Measurements from ENCODE around the gene GMFB.
"Not testable (repeated sequence)": the region's sequence is repeated elsewhere in the genome, so short reads cannot be mapped to it uniquely, and the experiment has no call there.

GMFB gene

GRCh38 chr14:54458536-54458935, 30.2 kb downstream of the GMFB start:
- H3K36me3 ChIP-seq (ENCODE audit: control insufficient read depth in 1 of 2, insufficient read depth in 2 of 2, low read length in 2 of 2); H3K4me3 ChIP-seq (ENCODE audit: low read depth in 1 of 2, low read length in 2 of 2); H3K4me1 ChIP-seq (ENCODE audit: control insufficient read depth in 1 of 2, insufficient read depth in 2 of 2, low read length in 2 of 2); H3K27me3 ChIP-seq (ENCODE audit: low read depth, low read length); H3K27ac ChIP-seq (ENCODE audit: low read length); H3K9me3 ChIP-seq (ENCODE audit: control insufficient read depth in 1 of 2, low read length in 2 of 2): not testable (repeated sequence)

- H3K27me3 ChIP-seq (ENCODE audit: low read depth, low read length), result no peaks in the 10 kb centered on the region
- no peak overlapping the region for H3K4me3 ChIP-seq (ENCODE audit: low read depth in 1 of 2, low read length in 2 of 2)
- H3K9me3 ChIP-seq (ENCODE audit: control insufficient read depth in 1 of 2, low read length in 2 of 2), result no peaks in the 10 kb centered on the region
- H3K36me3 ChIP-seq (ENCODE audit: control insufficient read depth in 1 of 2, insufficient read depth in 2 of 2, low read length in 2 of 2), result no peaks in the 10 kb centered on the region
- H3K4me1 ChIP-seq (ENCODE audit: control insufficient read depth in 1 of 2, insufficient read depth in 2 of 2, low read length in 2 of 2), result no peaks in the 10 kb centered on the region
- H3K27ac ChIP-seq (ENCODE audit: low read length), result no peak overlapping the region
Measured at GRCh38 chr14:54457609-54457996, 31.2 kb downstream of the GMFB start.

DNA sequence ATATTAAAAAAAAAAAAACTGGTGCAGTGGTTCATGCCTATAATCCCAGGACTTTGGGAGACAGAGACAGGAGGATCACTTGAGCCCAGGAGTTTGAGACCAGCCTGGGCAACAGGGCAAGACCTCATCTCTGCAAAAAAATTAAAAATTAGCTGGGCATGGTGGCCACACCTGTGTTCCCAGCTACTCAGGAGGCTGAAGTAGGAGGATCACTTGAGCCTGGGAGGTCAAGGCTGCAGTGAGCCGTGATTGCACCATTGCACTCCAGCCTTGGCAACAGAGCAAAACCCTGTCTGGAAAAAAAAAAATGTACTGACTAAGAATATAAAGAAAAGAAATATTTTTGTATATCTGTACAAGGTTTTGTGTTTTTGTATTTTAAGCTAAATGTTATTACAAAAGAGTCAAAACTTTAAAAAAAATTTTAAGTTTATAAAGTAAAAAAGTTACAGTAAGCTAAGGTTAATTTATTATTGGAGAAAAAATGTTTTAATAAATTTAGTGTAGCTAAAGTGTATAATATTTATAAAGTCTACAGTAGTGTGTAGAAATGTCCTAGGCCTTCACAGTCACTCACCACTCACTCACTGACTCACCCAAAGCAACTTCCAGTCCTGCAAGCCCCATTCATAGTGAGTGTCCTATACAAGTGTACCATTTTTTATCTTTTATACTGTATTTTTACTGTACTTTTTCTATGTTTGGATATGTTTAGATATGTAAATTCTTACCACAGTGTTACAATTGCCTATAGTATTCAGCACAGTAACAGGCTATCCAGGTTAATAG, 31.8 kb downstream of the GMFB start:
- H3K9me3 ChIP-seq (ENCODE audit: control insufficient read depth in 1 of 2, low read length in 2 of 2); H3K4me3 ChIP-seq (ENCODE audit: low read depth in 1 of 2, low read length in 2 of 2); H3K27me3 ChIP-seq (ENCODE audit: low read depth, low read length); H3K4me1 ChIP-seq (ENCODE audit: control insufficient read depth in 1 of 2, insufficient read depth in 2 of 2, low read length in 2 of 2); H3K36me3 ChIP-seq (ENCODE audit: control insufficient read depth in 1 of 2, insufficient read depth in 2 of 2, low read length in 2 of 2); H3K27ac ChIP-seq (ENCODE audit: low read length): not testable (repeated sequence)

- no peaks in the 10 kb centered on the region for H3K36me3 ChIP-seq (ENCODE audit: control insufficient read depth in 1 of 2, insufficient read depth in 2 of 2, low read length in 2 of 2)
- no peak overlapping the region for H3K27ac ChIP-seq (ENCODE audit: low read length)
Measured at GRCh38 chr14:54455363-54455762, 33.4 kb downstream of the GMFB start.

DNA sequence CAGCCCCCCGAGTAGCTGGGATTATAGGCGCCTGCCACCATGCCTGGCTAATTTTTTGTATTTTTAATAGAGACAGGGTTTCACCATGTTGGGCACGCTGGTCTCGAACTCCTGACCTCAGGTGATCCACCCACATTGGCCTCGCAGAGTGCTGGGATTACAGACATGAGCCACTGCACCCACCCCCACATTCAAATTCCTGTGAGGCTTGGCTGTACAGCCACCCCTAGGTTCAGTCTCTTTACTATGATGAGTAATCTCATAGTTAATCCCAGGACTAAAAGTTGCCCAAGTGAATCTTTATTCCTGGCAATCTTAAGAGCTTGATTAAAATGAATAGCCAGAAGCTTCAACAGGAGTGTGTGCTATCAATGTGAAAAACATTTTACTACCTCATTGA, 34.8 kb downstream of the GMFB start:
- H3K9me3 ChIP-seq (ENCODE audit: control insufficient read depth in 1 of 2, low read length in 2 of 2); H3K36me3 ChIP-seq (ENCODE audit: control insufficient read depth in 1 of 2, insufficient read depth in 2 of 2, low read length in 2 of 2); H3K4me1 ChIP-seq (ENCODE audit: control insufficient read depth in 1 of 2, insufficient read depth in 2 of 2, low read length in 2 of 2); H3K4me3 ChIP-seq (ENCODE audit: low read depth in 1 of 2, low read length in 2 of 2); H3K27me3 ChIP-seq (ENCODE audit: low read depth, low read length); H3K27ac ChIP-seq (ENCODE audit: low read length): not testable (repeated sequence)

More at GRCh38 chr14:54455363-54455762, 33.4 kb downstream of the GMFB start:
- H3K4me3 ChIP-seq (ENCODE audit: low read depth in 1 of 2, low read length in 2 of 2), result no peak overlapping the region
- H3K27me3 ChIP-seq (ENCODE audit: low read depth, low read length), result no peaks in the 10 kb centered on the region
- H3K9me3 ChIP-seq (ENCODE audit: control insufficient read depth in 1 of 2, low read length in 2 of 2), result no peaks in the 10 kb centered on the region
- no peaks in the 10 kb centered on the region for H3K4me1 ChIP-seq (ENCODE audit: control insufficient read depth in 1 of 2, insufficient read depth in 2 of 2, low read length in 2 of 2)

- Histone ChIP-seq H3K27me3 (ENCODE audit: low read depth, low read length) (no peaks in the 10 kb centered on the region), H3K4me1 (ENCODE audit: control insufficient read depth in 1 of 2, insufficient read depth in 2 of 2, low read length in 2 of 2) (no peaks in the 10 kb centered on the region), H3K9me3 (ENCODE audit: control insufficient read depth in 1 of 2, low read length in 2 of 2) (no peaks in the 10 kb centered on the region), H3K36me3 (ENCODE audit: control insufficient read depth in 1 of 2, insufficient read depth in 2 of 2, low read length in 2 of 2) (no peaks in the 10 kb centered on the region), H3K27ac (ENCODE audit: low read length) (no peak overlapping the region), H3K4me3 (ENCODE audit: low read depth in 1 of 2, low read length in 2 of 2) (no peak overlapping the region)
Measured at GRCh38 chr14:54453252-54453651, 35.5 kb downstream of the GMFB start.

GRCh38 chr14:54451961-54452360, 36.8 kb downstream of the GMFB start:
- no peaks in the 10 kb centered on the region for H3K4me1 ChIP-seq (ENCODE audit: control insufficient read depth in 1 of 2, insufficient read depth in 2 of 2, low read length in 2 of 2)
- no peaks in the 10 kb centered on the region for H3K27me3 ChIP-seq (ENCODE audit: low read depth, low read length)

DNA sequence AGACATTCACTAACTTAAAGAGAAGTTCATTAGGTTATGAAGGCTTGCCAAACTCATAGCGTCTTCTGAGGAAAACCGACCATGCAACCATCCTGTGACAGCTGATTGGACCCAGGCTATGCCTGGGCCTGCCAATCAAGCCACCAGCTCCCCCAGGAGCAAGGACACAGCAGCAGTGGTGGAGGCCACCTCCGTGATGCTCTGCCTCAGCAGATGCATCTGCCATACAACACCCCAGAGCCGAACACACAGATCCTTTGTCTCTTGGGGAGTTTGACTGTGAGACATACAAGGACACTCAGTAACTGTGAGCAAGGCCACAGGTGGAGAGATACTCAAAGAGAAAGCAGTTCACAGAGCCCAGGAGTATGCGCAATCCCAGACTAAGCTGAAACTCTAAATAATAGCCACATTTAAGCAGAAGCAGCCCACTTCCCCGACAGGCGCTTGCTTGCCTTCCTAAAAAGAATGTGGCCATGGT, 37.6 kb downstream of the GMFB start:
- no peak overlapping the region for H3K4me3 ChIP-seq (ENCODE audit: low read depth in 1 of 2, low read length in 2 of 2)
- H3K27ac ChIP-seq (ENCODE audit: low read length), result no peak overlapping the region
- H3K36me3 ChIP-seq (ENCODE audit: control insufficient read depth in 1 of 2, insufficient read depth in 2 of 2, low read length in 2 of 2), result no peaks in the 10 kb centered on the region
- peaks cover 6 to 7% of the 10 kb centered on the region in 2 donors for H3K4me1 ChIP-seq (ENCODE audit: control insufficient read depth in 1 of 2, insufficient read depth in 2 of 2, low read length in 2 of 2)
- H3K9me3 ChIP-seq (ENCODE audit: control insufficient read depth in 1 of 2, low read length in 2 of 2), result no peaks in the 10 kb centered on the region
- H3K27me3 ChIP-seq (ENCODE audit: low read depth, low read length), result no peaks in the 10 kb centered on the region

More at GRCh38 chr14:54451961-54452360, 36.8 kb downstream of the GMFB start:
- Histone ChIP-seq H3K9me3 (ENCODE audit: control insufficient read depth in 1 of 2, low read length in 2 of 2) (no peaks in the 10 kb centered on the region), H3K4me3 (ENCODE audit: low read depth in 1 of 2, low read length in 2 of 2) (no peak overlapping the region), H3K36me3 (ENCODE audit: control insufficient read depth in 1 of 2, insufficient read depth in 2 of 2, low read length in 2 of 2) (no peaks in the 10 kb centered on the region), H3K27ac (ENCODE audit: low read length) (no peak overlapping the region)

DNA sequence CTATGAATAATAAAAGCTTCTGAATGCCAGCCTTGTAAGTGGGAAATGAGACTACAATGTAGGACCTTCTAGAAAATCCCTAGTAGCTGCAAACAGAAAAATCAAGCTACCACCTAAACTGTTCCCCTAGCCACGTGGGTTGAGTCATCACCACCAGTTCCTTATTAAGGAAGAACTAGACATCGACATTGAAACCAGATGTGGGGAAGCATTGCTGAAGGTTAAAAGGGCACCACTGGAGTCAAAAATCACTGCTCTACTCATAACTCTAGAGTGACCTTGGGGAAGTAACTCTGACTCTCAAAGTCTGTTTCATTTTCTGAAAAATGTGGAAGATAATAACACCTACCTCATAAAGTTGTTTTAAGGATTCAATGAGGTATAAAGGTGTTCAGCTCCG, 38.2 kb downstream of the GMFB start:
- Histone ChIP-seq H3K27ac (ENCODE audit: low read length) (no peak overlapping the region), H3K9me3 (ENCODE audit: control insufficient read depth in 1 of 2, low read length in 2 of 2) (no peaks in the 10 kb centered on the region), H3K4me1 (ENCODE audit: control insufficient read depth in 1 of 2, insufficient read depth in 2 of 2, low read length in 2 of 2) (peaks cover 6 to 10% of the 10 kb centered on the region in 2 donors), H3K4me3 (ENCODE audit: low read depth in 1 of 2, low read length in 2 of 2) (no peak overlapping the region), H3K36me3 (ENCODE audit: control insufficient read depth in 1 of 2, insufficient read depth in 2 of 2, low read length in 2 of 2) (no peaks in the 10 kb centered on the region), H3K27me3 (ENCODE audit: low read depth, low read length) (no peaks in the 10 kb centered on the region)

- peak overlapping the region; percentile 69 for H3K27ac ChIP-seq (ENCODE audit: low read length)
- H3K27me3 ChIP-seq (ENCODE audit: low read depth, low read length), result no peaks in the 10 kb centered on the region
- H3K4me3 ChIP-seq (ENCODE audit: low read depth in 1 of 2, low read length in 2 of 2), result no peak overlapping the region
- H3K36me3 ChIP-seq (ENCODE audit: control insufficient read depth in 1 of 2, insufficient read depth in 2 of 2, low read length in 2 of 2), result no peaks in the 10 kb centered on the region
- H3K4me1 ChIP-seq (ENCODE audit: control insufficient read depth in 1 of 2, insufficient read depth in 2 of 2, low read length in 2 of 2), result peaks cover 6 to 16% of the 10 kb centered on the region in 2 donors
- no peaks in the 10 kb centered on the region for H3K9me3 ChIP-seq (ENCODE audit: control insufficient read depth in 1 of 2, low read length in 2 of 2)
Measured at GRCh38 chr14:54447231-54447692, 41.5 kb downstream of the GMFB start.

DNA sequence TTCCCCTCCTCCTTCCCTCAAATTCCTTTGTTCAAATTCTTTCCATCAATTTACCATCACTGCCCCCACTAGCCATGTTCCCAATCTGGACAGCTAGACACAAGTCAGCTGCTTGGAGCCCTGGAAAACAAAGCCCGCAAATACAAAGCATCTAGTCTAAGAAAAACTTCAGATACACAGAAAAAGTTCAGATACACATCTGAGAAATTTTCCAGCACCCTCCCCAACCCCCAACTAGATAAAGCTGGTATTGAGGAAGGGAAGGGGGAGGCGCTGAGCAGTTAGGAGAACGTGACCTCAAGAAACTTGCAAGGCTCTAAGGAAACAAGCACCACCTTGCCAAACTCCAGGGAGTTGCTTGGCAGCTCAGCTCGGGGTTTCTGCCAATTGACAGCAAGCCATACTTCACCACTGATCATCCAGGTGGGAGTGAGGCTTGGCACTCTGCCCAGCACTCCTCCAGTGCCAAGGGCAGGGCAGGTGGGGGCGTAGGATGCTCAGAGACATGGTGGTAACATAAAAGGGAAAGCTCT, 42.6 kb downstream of the GMFB start:
- H3K27me3 ChIP-seq (ENCODE audit: low read depth, low read length), result no peaks in the 10 kb centered on the region
- H3K4me3 ChIP-seq (ENCODE audit: low read depth in 1 of 2, low read length in 2 of 2), result no peak overlapping the region
- H3K4me1 ChIP-seq (ENCODE audit: control insufficient read depth in 1 of 2, insufficient read depth in 2 of 2, low read length in 2 of 2), result peaks cover 6 to 16% of the 10 kb centered on the region in 2 donors
- H3K27ac ChIP-seq (ENCODE audit: low read length), result peak overlapping the region; percentile 69
- H3K9me3 ChIP-seq (ENCODE audit: control insufficient read depth in 1 of 2, low read length in 2 of 2), result no peaks in the 10 kb centered on the region
- H3K36me3 ChIP-seq (ENCODE audit: control insufficient read depth in 1 of 2, insufficient read depth in 2 of 2, low read length in 2 of 2), result no peaks in the 10 kb centered on the region
